Panc1 (cell line): ENCODE data around the gene AKAP1.

ENCODE experiments used
- CTCF ChIP-seq: fragments of 450-650 bp; IDR thresholded peaks from 2 replicates; pipeline ENCODE4 v1.5.1; 2017; ENCODE audit warnings: mild to moderate bottlenecking
- POLR2AphosphoS5 ChIP-seq: IDR thresholded peaks from 2 replicates; pipeline ENCODE4 v1.6.1; 2012; ENCODE audit warnings: mild to moderate bottlenecking, low read depth, low read length, moderate library complexity
- SIN3A ChIP-seq: IDR thresholded peaks from 2 replicates; pipeline ENCODE4 v1.6.1; 2012; ENCODE audit warnings: low read depth, mild to moderate bottlenecking, low read length, moderate library complexity, borderline replicate concordance; ENCODE audit not compliant: insufficient read depth
- TF ChIP-seq, protein P1 (sequence below), 2 experiments: IDR thresholded peaks; 2 replicates each; pipeline ENCODE4 v1.6.1; 2011 to 2012; ENCODE audit warnings: low read depth in 2 of 2, control low read depth in 1 of 2, low read length in 1 of 2, mild to moderate bottlenecking in 1 of 2, moderate library complexity in 1 of 2; ENCODE audit not compliant: insufficient read depth in 1 of 2

- TF ChIP-seq CTCF (no peak), POLR2AphosphoS5 (no peak), SIN3A (no peak)
- TF ChIP-seq, protein P1, sequence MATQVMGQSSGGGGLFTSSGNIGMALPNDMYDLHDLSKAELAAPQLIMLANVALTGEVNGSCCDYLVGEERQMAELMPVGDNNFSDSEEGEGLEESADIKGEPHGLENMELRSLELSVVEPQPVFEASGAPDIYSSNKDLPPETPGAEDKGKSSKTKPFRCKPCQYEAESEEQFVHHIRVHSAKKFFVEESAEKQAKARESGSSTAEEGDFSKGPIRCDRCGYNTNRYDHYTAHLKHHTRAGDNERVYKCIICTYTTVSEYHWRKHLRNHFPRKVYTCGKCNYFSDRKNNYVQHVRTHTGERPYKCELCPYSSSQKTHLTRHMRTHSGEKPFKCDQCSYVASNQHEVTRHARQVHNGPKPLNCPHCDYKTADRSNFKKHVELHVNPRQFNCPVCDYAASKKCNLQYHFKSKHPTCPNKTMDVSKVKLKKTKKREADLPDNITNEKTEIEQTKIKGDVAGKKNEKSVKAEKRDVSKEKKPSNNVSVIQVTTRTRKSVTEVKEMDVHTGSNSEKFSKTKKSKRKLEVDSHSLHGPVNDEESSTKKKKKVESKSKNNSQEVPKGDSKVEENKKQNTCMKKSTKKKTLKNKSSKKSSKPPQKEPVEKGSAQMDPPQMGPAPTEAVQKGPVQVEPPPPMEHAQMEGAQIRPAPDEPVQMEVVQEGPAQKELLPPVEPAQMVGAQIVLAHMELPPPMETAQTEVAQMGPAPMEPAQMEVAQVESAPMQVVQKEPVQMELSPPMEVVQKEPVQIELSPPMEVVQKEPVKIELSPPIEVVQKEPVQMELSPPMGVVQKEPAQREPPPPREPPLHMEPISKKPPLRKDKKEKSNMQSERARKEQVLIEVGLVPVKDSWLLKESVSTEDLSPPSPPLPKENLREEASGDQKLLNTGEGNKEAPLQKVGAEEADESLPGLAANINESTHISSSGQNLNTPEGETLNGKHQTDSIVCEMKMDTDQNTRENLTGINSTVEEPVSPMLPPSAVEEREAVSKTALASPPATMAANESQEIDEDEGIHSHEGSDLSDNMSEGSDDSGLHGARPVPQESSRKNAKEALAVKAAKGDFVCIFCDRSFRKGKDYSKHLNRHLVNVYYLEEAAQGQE (IDR thresholded peaks at IDR 0.05; ENCODE audit: insufficient read depth in 1 of 2, low read depth in 2 of 2, low read length in 1 of 2), result no peak
Observed at GRCh38 chr17:57151798-57152197, 66.8 kb downstream of the AKAP1 start.
